HEK293T (cell line): Measurements from ENCODE around the gene VAMP7.
"Not testable (repeated sequence)": the region's sequence is repeated elsewhere in the genome, so short reads cannot be mapped to it uniquely, and the experiment has no call there.

Experiments
- CTCF ChIA-PET: fragments of 350-600 bp; formaldehyde crosslinking; extraction: SDS; loops from one replicate; lab custom pipeline; 2021; ENCODE audit warnings: antibody characterized with exemption, inconsistent platforms; lab: Yijun Ruan, JAX
- POLR2A ChIA-PET: fragments of 350-600 bp; formaldehyde crosslinking; extraction: SDS; loops from one replicate; lab custom pipeline; 2020; ENCODE audit warnings: antibody characterized with exemption, inconsistent platforms; lab: Yijun Ruan, JAX
- DNase-seq: peaks from one replicate; pipeline ENCODE4 v3.0.0; 2012; ENCODE audit warnings: mixed read lengths; ENCODE audit errors: extremely low spot score
- ARNT ChIP-seq: fragments of 450-650 bp; IDR thresholded peaks from 2 replicates; pipeline ENCODE4 v1.6.1; 2017; ENCODE audit warnings: mild to moderate bottlenecking
- BHLHE40 ChIP-seq: fragments of 450-650 bp; IDR thresholded peaks from 2 replicates; pipeline ENCODE4 v1.6.1; 2016; ENCODE audit warnings: mild to moderate bottlenecking, moderate library complexity, borderline replicate concordance
- CTBP1 ChIP-seq: fragments of 450-650 bp; IDR thresholded peaks from 2 replicates; pipeline ENCODE4 v1.6.1; 2016; ENCODE audit warnings: borderline replicate concordance
- ELF4 ChIP-seq: fragments of 450-650 bp; IDR thresholded peaks from 2 replicates; pipeline ENCODE4 v1.6.1; 2017; ENCODE audit warnings: antibody characterized with exemption
- FOXA1 ChIP-seq: fragments of 450-650 bp; IDR thresholded peaks from 2 replicates; pipeline ENCODE4 v1.6.1; 2016; ENCODE audit warnings: mild to moderate bottlenecking
- FOXK2 ChIP-seq: fragments of 450-650 bp; IDR thresholded peaks from 2 replicates; pipeline ENCODE4 v1.6.1; 2016; ENCODE audit warnings: mild to moderate bottlenecking
- FOXM1 ChIP-seq: fragments of 450-650 bp; IDR thresholded peaks from 2 replicates; pipeline ENCODE4 v1.6.1; 2017; ENCODE audit warnings: mild to moderate bottlenecking, borderline replicate concordance
- HDGF ChIP-seq: fragments of 450-650 bp; IDR thresholded peaks from 2 replicates; pipeline ENCODE4 v1.6.1; 2017; ENCODE audit warnings: antibody characterized with exemption, borderline replicate concordance
- L3MBTL2 ChIP-seq: fragments of 450-650 bp; conservative IDR thresholded peaks from 2 replicates; pipeline ENCODE4 v1.6.1; 2016; ENCODE audit warnings: mild to moderate bottlenecking
- LEF1 ChIP-seq: fragments of 450-650 bp; IDR thresholded peaks from 2 replicates; pipeline ENCODE4 v1.6.1; 2017; ENCODE audit warnings: mild to moderate bottlenecking, borderline replicate concordance
- NFRKB ChIP-seq: fragments of 450-650 bp; IDR thresholded peaks from 2 replicates; pipeline ENCODE4 v1.6.1; 2016; ENCODE audit warnings: mild to moderate bottlenecking, moderate library complexity
- PKNOX1 ChIP-seq: fragments of 450-650 bp; IDR thresholded peaks from 2 replicates; pipeline ENCODE4 v1.6.1; 2016
- SP1 ChIP-seq: fragments of 450-650 bp; IDR thresholded peaks from 2 replicates; pipeline ENCODE4 v1.6.1; 2017
- SUZ12 ChIP-seq: fragments of 450-650 bp; IDR thresholded peaks from 2 replicates; pipeline ENCODE4 v1.6.1; 2016; ENCODE audit warnings: mild to moderate bottlenecking
- TARDBP ChIP-seq: fragments of 450-650 bp; IDR thresholded peaks from 2 replicates; pipeline ENCODE4 v1.6.1; 2016
- ZNF384 ChIP-seq: fragments of 450-650 bp; IDR thresholded peaks from 2 replicates; pipeline ENCODE4 v1.6.1; 2016

Gene VAMP7

GRCh38 chrX:155893521-155893920, 12.4 kb downstream of the VAMP7 start:
- CTCF ChIA-PET = no interaction called here
- TF ChIP-seq SUZ12 = no peak
- no peak for TF ChIP-seq BHLHE40
- no peak for TF ChIP-seq ELF4
- TF ChIP-seq CTBP1 = no peak
- no peak for TF ChIP-seq FOXK2
- TF ChIP-seq LEF1 = no peak
- no peak for TF ChIP-seq ARNT
- TF ChIP-seq L3MBTL2 = no peak
- no peak for TF ChIP-seq PKNOX1
- no peak for TF ChIP-seq HDGF
- no peak for TF ChIP-seq ZNF384
- TF ChIP-seq FOXA1 = no peak
- TF ChIP-seq FOXM1 = no peak
- TF ChIP-seq TARDBP = no peak
- TF ChIP-seq SP1 = no peak
- POLR2A ChIA-PET = no interaction called here
- no peak for DNase-seq

- ChIA-PET POLR2A (no interaction called here), CTCF (no interaction called here)
- TF ChIP-seq FOXA1 = no peak
- TF ChIP-seq SUZ12 = no peak
- no peak for TF ChIP-seq FOXM1
- no peak for TF ChIP-seq L3MBTL2
- no peak for TF ChIP-seq ARNT
- TF ChIP-seq SP1 = no peak
- TF ChIP-seq ELF4 = no peak
- TF ChIP-seq HDGF = no peak
- no peak for TF ChIP-seq BHLHE40
- TF ChIP-seq ZNF384 = no peak
- no peak for TF ChIP-seq NFRKB
- TF ChIP-seq TARDBP = no peak
- no peak for DNase-seq
These were observed 15.4 kb downstream of the VAMP7 start for GRCh38 chrX:155896512-155896911.

GRCh38 chrX:155899366-155899765, 18.2 kb downstream of the VAMP7 start:
- TF ChIP-seq PKNOX1 = no peak
- no peak for TF ChIP-seq HDGF
- no peak for TF ChIP-seq FOXK2
- TF ChIP-seq ZNF384 = no peak
- no peak for TF ChIP-seq BHLHE40
- no peak for TF ChIP-seq L3MBTL2
- TF ChIP-seq CTBP1 = no peak
- TF ChIP-seq ARNT = no peak
- no peak for TF ChIP-seq FOXA1
- TF ChIP-seq ELF4 = no peak
- no peak for TF ChIP-seq TARDBP
- ChIA-PET POLR2A (no interaction called here), CTCF (no interaction called here)
- no peak for DNase-seq

- TF ChIP-seq ZNF384 (no peak), L3MBTL2 (no peak), HDGF (no peak), TARDBP (no peak), BHLHE40 (no peak), FOXA1 (no peak), ELF4 (no peak)
- CTCF ChIA-PET = no interaction called here
- DNase-seq = no peak
- POLR2A ChIA-PET = no interaction called here
These were observed 19.6 kb downstream of the VAMP7 start for GRCh38 chrX:155900765-155901164.

GRCh38 chrX:155907661-155908060, 26.5 kb downstream of the VAMP7 start:
- POLR2A ChIA-PET, CTCF ChIA-PET, DNase-seq: not testable (repeated sequence)

GRCh38 chrX:155923200-155923599, 42.1 kb downstream of the VAMP7 start:
- no peak for DNase-seq
- ChIA-PET POLR2A (no interaction called here), CTCF (no interaction called here)
- TF ChIP-seq BHLHE40 (no peak), ARNT (no peak), FOXK2 (no peak), LEF1 (no peak), SP1 (no peak), FOXA1 (no peak), PKNOX1 (no peak), SUZ12 (no peak), ZNF384 (no peak), ELF4 (no peak), L3MBTL2 (no peak), NFRKB (no peak), FOXM1 (no peak), HDGF (no peak)

- CTCF ChIA-PET, DNase-seq, POLR2A ChIA-PET: not testable (repeated sequence)
These were observed 49.9 kb downstream of the VAMP7 start for GRCh38 chrX:155930852-155931618.
